Subcutaneous abdominal adipose tissue (tissue), 5 donors: ENCODE data around the gene SRGAP2C.
"Not testable (repeated sequence)": the region's sequence is repeated elsewhere in the genome, so short reads cannot be mapped to it uniquely, and the experiment has no call there.

Experiments
- H3K27ac ChIP-seq: one replicate; pipeline ENCODE4 v1.7.0; 2013; ENCODE audit warnings: low read depth, mild to moderate bottlenecking, inconsistent platforms, low read length, moderate library complexity
- H3K27me3 ChIP-seq, 5 donors: one replicate each; pipeline ENCODE4 v1.7.0; 2013; ENCODE audit warnings: low read length in 5 of 5, inconsistent platforms in 1 of 5; ENCODE audit not compliant: control insufficient read depth in 5 of 5, insufficient read depth in 4 of 5
- H3K36me3 ChIP-seq, 5 donors: one replicate each; pipeline ENCODE4 v1.7.0; 2013; ENCODE audit warnings: low read length in 5 of 5; ENCODE audit not compliant: control insufficient read depth in 5 of 5, insufficient read depth in 5 of 5
- H3K4me1 ChIP-seq, 5 donors: one replicate each; pipeline ENCODE4 v1.7.0; 2013; ENCODE audit warnings: low read length in 5 of 5, mild to moderate bottlenecking in 3 of 5, moderate library complexity in 1 of 5; ENCODE audit not compliant: control insufficient read depth in 5 of 5, insufficient read depth in 5 of 5
- H3K4me3 ChIP-seq, 5 donors: one replicate each; pipeline ENCODE4 v1.7.0; 2013; ENCODE audit warnings: low read length in 5 of 5, low read depth in 1 of 5
- H3K9ac ChIP-seq, 5 donors: one replicate each; pipeline ENCODE4 v1.7.0; 2013; ENCODE audit warnings: low read length in 5 of 5, mild to moderate bottlenecking in 4 of 5, moderate library complexity in 3 of 5
- H3K9me3 ChIP-seq, 5 donors: one replicate each; pipeline ENCODE4 v1.7.0; 2013; ENCODE audit warnings: low read length in 5 of 5; ENCODE audit not compliant: control insufficient read depth in 5 of 5
- donor health status: healthy.
- donor health status: healthy.
- donor health status: healthy.
- donor health status: healthy.
- donor health status: healthy.

SRGAP2C gene

GRCh38 chr1:121184290-121185127 lies at the start of gene SRGAP2C, which contains the start of gene FAM72B:
TSS of gene SRGAP2C (plus strand) at chr1:121184975. CDS start at chr1:121187447, 2,472 bp downstream.
TSS of gene FAM72B (minus strand) at chr1:121184340. CDS start at chr1:121183489, 851 bp downstream.
- not testable (repeated sequence) for H3K27ac ChIP-seq, H3K9me3 ChIP-seq, H3K4me1 ChIP-seq, H3K9ac ChIP-seq, H3K27me3 ChIP-seq, H3K36me3 ChIP-seq
- peak within 1 kb of the TSS in 3 of 5 donors; percentile 11 to 52 (median 18) for H3K4me3 ChIP-seq

GRCh38 chr1:121140393-121140792 lies 44.4 kb upstream of the SRGAP2C start:
- not testable (repeated sequence) for H3K9me3 ChIP-seq, H3K36me3 ChIP-seq, H3K27me3 ChIP-seq, H3K27ac ChIP-seq, H3K4me3 ChIP-seq, H3K4me1 ChIP-seq, H3K9ac ChIP-seq

- not testable (repeated sequence) for H3K4me3 ChIP-seq, H3K27me3 ChIP-seq, H3K9me3 ChIP-seq, H3K4me1 ChIP-seq, H3K36me3 ChIP-seq, H3K27ac ChIP-seq, H3K9ac ChIP-seq
These were observed 36.1 kb upstream of the SRGAP2C start for GRCh38 chr1:121148489-121149190.

- not testable (repeated sequence) for H3K9ac ChIP-seq, H3K27ac ChIP-seq, H3K4me3 ChIP-seq, H3K36me3 ChIP-seq, H3K9me3 ChIP-seq, H3K27me3 ChIP-seq, H3K4me1 ChIP-seq
These were observed 33.5 kb upstream of the SRGAP2C start for GRCh38 chr1:121151294-121151693.

- not testable (repeated sequence) for H3K4me1 ChIP-seq, H3K27ac ChIP-seq, H3K36me3 ChIP-seq, H3K27me3 ChIP-seq, H3K9me3 ChIP-seq, H3K4me3 ChIP-seq, H3K9ac ChIP-seq
These were observed 32.0 kb upstream of the SRGAP2C start for GRCh38 chr1:121152788-121153187.

GRCh38 chr1:121154811-121155210 lies 30.0 kb upstream of the SRGAP2C start:
- not testable (repeated sequence) for H3K4me3 ChIP-seq, H3K27me3 ChIP-seq, H3K27ac ChIP-seq, H3K4me1 ChIP-seq, H3K9me3 ChIP-seq, H3K36me3 ChIP-seq, H3K9ac ChIP-seq

- H3K27ac ChIP-seq, H3K4me1 ChIP-seq, H3K27me3 ChIP-seq, H3K36me3 ChIP-seq, H3K4me3 ChIP-seq, H3K9ac ChIP-seq, H3K9me3 ChIP-seq: not testable (repeated sequence)
These were observed 29.0 kb upstream of the SRGAP2C start for GRCh38 chr1:121155671-121156358.

- not testable (repeated sequence) for H3K27ac ChIP-seq, H3K4me3 ChIP-seq, H3K36me3 ChIP-seq, H3K9ac ChIP-seq, H3K9me3 ChIP-seq, H3K4me1 ChIP-seq, H3K27me3 ChIP-seq
These were observed 27.7 kb upstream of the SRGAP2C start for GRCh38 chr1:121156958-121157603.

- not testable (repeated sequence) for H3K4me1 ChIP-seq, H3K9me3 ChIP-seq
These were observed 27.2 kb upstream of the SRGAP2C start for GRCh38 chr1:121157609-121158008.

GRCh38 chr1:121160118-121160517 lies 24.7 kb upstream of the SRGAP2C start:
- H3K36me3 ChIP-seq, H3K9me3 ChIP-seq, H3K27ac ChIP-seq, H3K27me3 ChIP-seq, H3K4me1 ChIP-seq, H3K4me3 ChIP-seq, H3K9ac ChIP-seq: not testable (repeated sequence)

More at GRCh38 chr1:121157609-121158008, 27.2 kb upstream of the SRGAP2C start:
- not testable (repeated sequence) for H3K9ac ChIP-seq, H3K27me3 ChIP-seq, H3K36me3 ChIP-seq, H3K27ac ChIP-seq, H3K4me3 ChIP-seq
